GM19238 (cell line): ENCODE measurements around the gene VWA8.

Experiments used
- DNase-seq: peaks from one replicate; pipeline ENCODE4 v3.0.0; 2011; ENCODE audit warnings: low spot score; ENCODE audit not compliant: insufficient read length

VWA8 gene

DNA sequence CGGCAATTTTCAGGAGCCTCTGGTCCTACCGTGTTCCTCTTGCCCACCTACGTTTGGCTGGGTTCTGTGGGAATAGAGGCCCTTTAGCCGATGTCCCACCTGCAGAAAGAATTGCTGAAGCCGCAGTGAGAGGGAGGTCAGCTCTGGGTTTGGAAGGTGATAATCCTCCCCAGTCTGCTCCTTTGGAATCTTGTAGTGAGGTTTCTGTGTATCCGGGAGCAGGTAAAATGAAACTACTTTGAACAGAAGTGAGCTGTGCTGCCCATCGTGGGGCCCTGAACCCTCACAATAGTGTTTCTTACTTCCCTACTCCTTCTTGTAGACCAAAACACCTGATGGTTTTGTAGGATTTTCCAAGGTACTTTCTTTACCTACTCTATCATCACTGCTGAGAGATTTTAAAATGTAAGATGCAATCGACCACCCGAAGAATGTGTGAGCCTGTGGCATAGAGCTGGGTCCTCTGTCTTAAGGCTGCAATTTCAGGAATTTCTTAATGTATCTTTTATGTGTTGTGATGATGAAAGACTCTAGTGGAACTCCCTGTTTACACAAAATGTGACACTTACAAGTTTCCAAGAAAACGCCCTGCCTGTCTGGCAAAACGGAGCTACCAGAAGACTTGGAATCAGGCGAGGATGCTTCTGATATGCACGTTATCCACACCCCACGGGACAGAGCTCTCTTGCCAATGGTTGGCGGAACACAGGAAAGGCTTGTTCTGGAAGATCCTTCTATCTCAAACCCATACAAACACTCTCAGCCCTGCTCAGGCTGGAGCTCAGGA, 427.4 kb downstream of the VWA8 start:
- DNase-seq, result no peak

DNA sequence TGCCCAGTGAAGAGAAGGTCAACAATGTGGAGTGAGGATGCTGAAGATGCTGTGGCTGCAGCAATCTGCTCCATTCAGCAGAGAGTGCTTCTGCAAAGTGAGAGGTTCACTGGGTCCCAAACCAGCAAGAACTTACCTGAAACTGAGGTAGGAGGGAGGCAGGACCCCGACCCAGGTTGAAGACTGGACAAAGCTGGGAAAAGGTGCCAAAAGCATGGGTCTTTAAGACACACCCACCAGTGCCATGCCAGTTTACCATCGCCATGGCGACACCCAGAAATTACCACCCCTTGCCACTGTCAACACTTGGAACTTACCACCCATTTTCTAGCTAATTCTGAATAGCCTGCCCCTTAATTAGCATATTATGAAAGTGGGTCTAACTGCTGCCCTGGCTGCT, 432.9 kb downstream of the VWA8 start:
- no peak for DNase-seq

DNA sequence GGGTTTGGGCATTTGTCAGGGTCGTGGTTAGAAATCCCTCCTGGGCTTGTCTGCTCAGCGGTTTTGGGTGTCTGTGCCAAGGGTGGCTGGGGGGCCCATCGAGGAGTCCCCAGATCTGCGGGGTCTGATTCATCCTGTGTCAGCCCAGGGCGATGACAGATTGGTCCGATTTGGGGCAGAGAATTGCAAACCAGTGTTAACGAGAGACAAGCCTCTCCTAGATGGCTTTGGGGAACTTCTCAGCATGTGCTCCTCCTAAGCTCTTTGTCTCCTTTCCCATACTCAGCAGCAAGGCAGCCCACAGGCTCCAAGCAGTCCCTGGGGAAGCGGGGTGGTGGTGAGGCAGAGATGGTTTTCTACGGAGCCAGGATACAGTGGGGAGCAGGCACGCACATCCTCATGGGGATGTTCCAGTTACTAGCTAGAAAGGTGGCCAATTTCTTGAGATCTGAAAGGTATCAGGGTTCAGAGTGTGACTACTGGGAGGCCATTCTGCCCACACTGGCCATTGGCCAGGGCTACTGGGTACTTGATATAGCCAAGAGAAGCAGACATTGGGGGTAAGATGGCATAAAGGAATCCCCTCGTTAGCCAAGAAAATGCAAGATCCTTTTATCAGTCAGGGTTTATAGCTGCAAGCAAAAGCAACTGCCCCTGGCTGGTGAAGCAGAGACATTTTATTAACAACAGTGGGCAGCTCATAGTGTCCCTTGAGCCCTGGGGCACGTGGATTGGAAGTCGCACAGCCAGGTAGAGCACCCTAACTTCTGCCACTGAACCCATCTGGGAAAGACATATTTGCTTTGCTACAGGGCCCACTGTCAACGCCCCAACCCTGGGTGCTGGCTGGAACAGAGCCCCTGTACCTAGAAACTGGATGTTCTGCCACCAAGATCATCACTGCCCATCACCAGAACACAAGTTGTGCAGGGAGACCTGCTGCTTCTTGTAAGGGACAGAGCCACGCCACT, 440.0 kb downstream of the VWA8 start:
- no peak for DNase-seq

DNA sequence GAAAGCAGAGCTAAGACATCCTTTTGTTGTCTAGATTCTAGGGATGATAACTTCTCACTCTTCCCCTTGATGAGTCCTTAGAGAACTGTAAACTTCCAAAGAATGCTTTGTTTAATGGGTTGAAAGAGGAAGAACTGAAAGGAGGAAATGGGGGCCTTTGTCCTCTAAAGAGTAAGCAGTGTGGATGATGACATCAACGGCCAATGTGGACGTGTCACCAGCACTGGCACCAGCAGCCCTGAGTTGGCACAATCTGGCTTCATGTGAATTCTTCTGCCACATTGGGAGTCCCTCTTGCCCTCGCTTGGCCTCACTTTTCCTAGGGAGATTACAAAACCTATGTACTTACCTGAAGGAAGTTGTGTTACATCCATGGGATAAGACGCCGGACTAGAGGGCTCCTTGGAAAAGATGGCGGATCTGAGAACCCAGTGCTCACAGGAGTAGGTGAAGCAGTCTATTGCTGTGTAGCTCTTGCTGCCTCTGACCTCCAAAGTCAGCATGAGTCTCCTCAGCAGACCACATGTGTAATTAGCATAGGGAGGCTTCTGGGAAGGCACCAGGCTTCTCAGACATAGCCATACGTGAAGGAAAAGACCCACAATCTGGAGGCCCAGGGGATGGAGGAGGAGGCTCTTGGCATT, 440.8 kb downstream of the VWA8 start:
- DNase-seq, result no peak
